Stimulated activated CD4-positive, alpha-beta T cell treated with anti-CD3 and anti-CD28 coated beads, Interleukin-12 subunit alpha, Interleukin-12 subunit beta, amount 100 ng/mL, for 4 hours (primary cell): ENCODE measurements around the gene C3orf80.
"Not testable (repeated sequence)": the region's sequence is repeated elsewhere in the genome, so short reads cannot be mapped to it uniquely, and the experiment has no call there.

Experiments
- DNase-seq: peaks from one replicate; pipeline ENCODE4 v3.0.0-alpha.2; 2020

C3orf80 gene

GRCh38 chr3:160217675-160218074 lies 7.5 kb upstream of the C3orf80 start:
- no peak for DNase-seq

- DNase-seq: no peak
These were observed 7.1 kb upstream of the C3orf80 start for GRCh38 chr3:160218136-160218535.

- DNase-seq: no peak
These were observed 5.2 kb upstream of the C3orf80 start for GRCh38 chr3:160220038-160220437.

GRCh38 chr3:160221019-160221418 lies 4.2 kb upstream of the C3orf80 start:
- no peak for DNase-seq

GRCh38 chr3:160224256-160224655 lies 966 bp upstream of the C3orf80 start:
- DNase-seq: no peak

GRCh38 chr3:160224811-160225175 lies 429 bp upstream of the C3orf80 start:
- DNase-seq: no peak

GRCh38 chr3:160226026-160226907 lies 1.0 kb downstream of the C3orf80 start:
- no peak for DNase-seq

- DNase-seq: no peak
These were observed 2.2 kb downstream of the C3orf80 start for GRCh38 chr3:160227419-160227818.

- no peak for DNase-seq
These were observed 6.8 kb downstream of the C3orf80 start for GRCh38 chr3:160232014-160232413.

GRCh38 chr3:160240719-160241118 lies 15.5 kb downstream of the C3orf80 start:
- not testable (repeated sequence) for DNase-seq

- DNase-seq: no peak
These were observed 20.1 kb downstream of the C3orf80 start for GRCh38 chr3:160245261-160245800.

- DNase-seq: no peak
These were observed 22.5 kb downstream of the C3orf80 start for GRCh38 chr3:160247766-160248165.

GRCh38 chr3:160253298-160253697 lies 28.1 kb downstream of the C3orf80 start:
- DNase-seq: no peak

GRCh38 chr3:160257606-160258005 lies 32.4 kb downstream of the C3orf80 start:
- no peak for DNase-seq

GRCh38 chr3:160259589-160259988 lies 34.4 kb downstream of the C3orf80 start:
- DNase-seq: no peak

- DNase-seq: no peak
These were observed 35.5 kb downstream of the C3orf80 start for GRCh38 chr3:160260587-160261270.

- DNase-seq: no peak
These were observed 39.9 kb downstream of the C3orf80 start for GRCh38 chr3:160265088-160265487.
